Measurements from ENCODE around the gene ENOX2. TPM values are rescaled to one million over a fixed set of nuclear protein-coding genes. Genes with fewer than 3 reads are reported as not detected.

ENOX2 gene
- total and polyA plus RNA-seq, 12 donors, result 3.4 to 31.7 (median 18.9) TPM

- DNase-seq, result no peak
- 72 to 98% (median 90%) methylated on average over 2 of the region's 2 CpGs for WGBS, 4 donors
These were observed 117.0 kb downstream of the ENOX2 start for GRCh38 chrX:130786030-130786429.

GRCh38 chrX:130778773-130779172, 124.2 kb downstream of the ENOX2 start:
- intact Hi-C loops (cut with DNase I), result no loop called here
- WGBS, 4 donors, result 66 to 83% (median 76%) methylated on average over 3 of the region's 3 CpGs
- no peak for DNase-seq
- TF ChIP-seq CTCF (IDR thresholded peaks at IDR 0.05) (no peak), POLR2A (IDR thresholded peaks at IDR 0.05) (no peak)
- Histone ChIP-seq H3K4me1 (replicated peaks in 1 of 2) (no peaks in the 10 kb centered on the region), H3K4me3 (no peak overlapping the region), H3K27me3 (no peaks in the 10 kb centered on the region), H3K9me3 (replicated peaks in 1 of 3) (no peaks in the 10 kb centered on the region), H3K36me3 (replicated peaks in 1 of 2) (no peaks in the 10 kb centered on the region), H3K27ac (no peak overlapping the region)

More at GRCh38 chrX:130786030-130786429, 117.0 kb downstream of the ENOX2 start:
- Histone ChIP-seq H3K36me3 (replicated peaks in 1 of 2) (no peaks in the 10 kb centered on the region), H3K9me3 (replicated peaks in 1 of 3) (no peaks in the 10 kb centered on the region), H3K4me3 (no peak overlapping the region), H3K27ac (no peak overlapping the region), H3K27me3 (no peaks in the 10 kb centered on the region), H3K4me1 (replicated peaks in 1 of 2) (no peaks in the 10 kb centered on the region)
- intact Hi-C loops (cut with DNase I), result no loop called here
- no peak for TF ChIP-seq CTCF (IDR thresholded peaks at IDR 0.05)
- no peak for TF ChIP-seq POLR2A (IDR thresholded peaks at IDR 0.05)

- intact Hi-C loops (cut with DNase I), result no loop called here
- H3K4me1 ChIP-seq (replicated peaks in 1 of 2), result no peaks in the 10 kb centered on the region
- H3K27ac ChIP-seq, result no peak overlapping the region
- TF ChIP-seq CTCF (IDR thresholded peaks at IDR 0.05), result no peak
- TF ChIP-seq POLR2A (IDR thresholded peaks at IDR 0.05), result no peak
- DNase-seq, result no peak
- H3K36me3 ChIP-seq (replicated peaks in 1 of 2), result no peaks in the 10 kb centered on the region
- H3K9me3 ChIP-seq (replicated peaks in 1 of 3), result no peaks in the 10 kb centered on the region
- H3K27me3 ChIP-seq, result no peaks in the 10 kb centered on the region
- H3K4me3 ChIP-seq, result no peak overlapping the region
- 80 to 100% (median 97%) methylated on average over 1 of the region's 1 CpG for WGBS, 4 donors
These were observed 127.2 kb downstream of the ENOX2 start for GRCh38 chrX:130775849-130776248.

- Histone ChIP-seq H3K4me3 (no peak overlapping the region), H3K27ac (no peak overlapping the region), H3K27me3 (no peaks in the 10 kb centered on the region), H3K36me3 (replicated peaks in 1 of 2) (no peaks in the 10 kb centered on the region), H3K9me3 (replicated peaks in 1 of 3) (no peaks in the 10 kb centered on the region), H3K4me1 (replicated peaks in 1 of 2) (no peaks in the 10 kb centered on the region)
- intact Hi-C loops (cut with DNase I), result no loop called here
- 66 to 86% (median 79%) methylated on average over 4 of the region's 4 CpGs for WGBS, 4 donors
- DNase-seq, result no peak
- TF ChIP-seq POLR2A (IDR thresholded peaks at IDR 0.05) (no peak), CTCF (IDR thresholded peaks at IDR 0.05) (no peak)
These were observed 130.2 kb downstream of the ENOX2 start for GRCh38 chrX:130772776-130773143.

Data from adrenal gland (tissue), 12 donors.